Progenitor cell of endocrine pancreas (in vitro differentiated cells): ENCODE measurements around the gene TMEM179. TPM values are rescaled to one million over a fixed set of nuclear protein-coding genes. Genes with fewer than 3 reads are reported as not detected.

Experiments
- DNase-seq: peaks from one replicate; pipeline ENCODE4 v3.0.0; 2021; ENCODE audit warnings: low spot score; ENCODE audit not compliant: unreplicated experiment
- H3K27ac Mint-ChIP-seq: 2 replicates; pipeline ENCODE4 v1.8.0; 2021; ENCODE audit warnings: mild to moderate bottlenecking, moderate library complexity, mixed read lengths
- H3K27me3 Mint-ChIP-seq: 2 replicates; pipeline ENCODE4 v1.8.0; 2021; ENCODE audit warnings: mixed read lengths
- H3K36me3 Mint-ChIP-seq: 2 replicates; pipeline ENCODE4 v1.8.0; 2022; ENCODE audit warnings: mixed read lengths; ENCODE audit not compliant: insufficient read depth
- H3K4me1 Mint-ChIP-seq: 2 replicates; pipeline ENCODE4 v1.8.0; 2021; ENCODE audit warnings: low read depth, mixed read lengths
- H3K4me3 Mint-ChIP-seq: 2 replicates; pipeline ENCODE4 v1.8.0; 2021; ENCODE audit warnings: low read depth, mild to moderate bottlenecking, moderate library complexity, mixed read lengths
- H3K9me3 Mint-ChIP-seq: 2 replicates; pipeline ENCODE4 v1.8.0; 2021; ENCODE audit warnings: low read depth, mixed read lengths
- total RNA-seq: library from RNA; stranded (reverse); gene quantifications from 2 replicates; pipeline ENCODE4 v1.2.1, GENCODE V29; 2021
- TF ChIP-seq, protein P1 (sequence below): fragments of 200-600 bp; sonication (generic); IDR thresholded peaks from one replicate; pipeline ENCODE4 v1.5.0; 2021; ENCODE audit warnings: antibody characterized with exemption, mild to moderate bottlenecking; ENCODE audit not compliant: unreplicated experiment

Gene TMEM179
- total RNA-seq, 1 donor from 2014 or later, result 9.2 TPM

DNA sequence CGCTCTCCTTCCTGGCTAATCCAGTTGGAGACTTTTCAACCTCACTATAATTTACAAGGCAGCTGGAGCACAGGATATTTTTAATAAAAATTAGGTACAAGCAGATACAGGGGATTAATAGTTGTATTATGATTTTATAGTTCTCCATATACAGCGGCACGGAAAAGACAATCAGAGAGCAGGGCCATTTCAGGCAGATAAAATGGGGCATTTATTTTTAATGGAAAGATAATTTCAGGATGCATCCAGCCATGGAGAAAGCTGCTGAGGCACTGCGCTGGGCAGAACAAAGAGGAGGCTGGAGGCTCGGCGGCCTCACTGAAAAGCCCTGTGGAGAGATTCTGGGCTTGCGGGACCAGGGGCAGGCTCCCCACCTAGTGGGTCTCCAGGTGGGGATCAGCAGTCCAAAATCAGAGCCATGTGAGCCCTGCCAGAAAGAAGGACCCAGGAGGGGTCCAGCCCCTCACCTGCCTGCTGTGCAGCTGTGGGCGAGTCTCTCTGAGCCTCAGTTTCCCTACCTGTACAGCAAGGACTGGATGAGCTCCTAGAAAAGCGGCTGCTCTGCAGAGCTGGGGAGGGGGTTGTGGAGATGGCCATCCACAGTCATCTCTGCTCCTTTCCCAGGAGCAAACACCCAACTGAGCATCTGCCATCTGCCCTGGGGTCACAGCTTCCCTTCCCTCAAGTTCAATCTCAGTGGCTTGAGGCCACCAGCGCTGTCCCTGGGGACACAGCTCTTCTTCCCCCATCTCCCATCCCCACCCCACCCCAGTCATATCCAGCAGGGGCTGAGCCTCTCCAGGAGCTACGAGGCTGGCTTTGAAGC lies 48.9 kb downstream of the TMEM179 start:
- DNase-seq, result no peak

DNA sequence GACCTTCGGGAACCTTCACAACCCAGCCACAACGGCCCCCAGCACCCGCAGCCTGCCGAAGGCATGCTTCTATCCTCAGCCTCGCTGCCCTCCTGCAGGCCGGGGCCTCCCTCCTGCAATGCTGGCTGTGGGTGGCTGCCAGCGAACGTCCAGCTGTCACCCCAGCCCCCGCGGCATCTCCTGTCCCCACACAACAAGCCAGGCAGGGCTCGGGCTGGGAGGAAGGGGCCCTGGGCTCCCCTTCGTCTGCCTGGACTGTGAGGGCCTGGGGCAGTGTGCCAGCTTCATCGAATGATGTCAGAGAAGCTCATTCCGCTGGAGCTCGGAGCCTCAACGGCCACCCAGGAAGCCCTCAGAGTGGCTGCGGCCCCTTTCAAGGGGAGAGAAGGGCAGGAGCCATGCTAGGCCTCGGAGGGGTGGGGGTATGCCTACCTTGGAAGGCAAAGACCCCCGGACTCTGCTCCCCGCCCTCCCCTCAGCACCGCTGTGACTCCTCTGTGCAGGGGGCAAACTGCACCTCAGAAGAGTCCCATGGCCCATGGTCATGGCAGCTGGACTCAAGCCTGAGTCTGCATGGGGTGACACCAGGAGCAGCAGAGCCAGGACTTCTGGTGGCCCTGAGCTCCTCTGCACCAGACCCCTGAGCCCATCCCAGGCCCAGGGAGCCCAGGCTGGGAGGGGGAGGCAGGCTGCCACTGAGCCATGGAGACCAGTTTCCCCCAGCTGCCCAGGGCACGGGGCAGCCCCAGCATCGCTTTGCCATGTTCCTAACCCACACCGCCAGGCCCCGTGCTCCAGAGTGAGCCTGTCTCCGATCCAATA lies 49.8 kb downstream of the TMEM179 start:
- Mint-ChIP-seq H3K4me1 (no peaks in the 10 kb centered on the region), H3K36me3 (no peaks in the 10 kb centered on the region), H3K9me3 (no peaks in the 10 kb centered on the region), H3K27ac (no peak overlapping the region), H3K27me3 (peaks cover 23% of the 10 kb centered on the region), H3K4me3 (no peak overlapping the region)
- TF ChIP-seq, protein P1, sequence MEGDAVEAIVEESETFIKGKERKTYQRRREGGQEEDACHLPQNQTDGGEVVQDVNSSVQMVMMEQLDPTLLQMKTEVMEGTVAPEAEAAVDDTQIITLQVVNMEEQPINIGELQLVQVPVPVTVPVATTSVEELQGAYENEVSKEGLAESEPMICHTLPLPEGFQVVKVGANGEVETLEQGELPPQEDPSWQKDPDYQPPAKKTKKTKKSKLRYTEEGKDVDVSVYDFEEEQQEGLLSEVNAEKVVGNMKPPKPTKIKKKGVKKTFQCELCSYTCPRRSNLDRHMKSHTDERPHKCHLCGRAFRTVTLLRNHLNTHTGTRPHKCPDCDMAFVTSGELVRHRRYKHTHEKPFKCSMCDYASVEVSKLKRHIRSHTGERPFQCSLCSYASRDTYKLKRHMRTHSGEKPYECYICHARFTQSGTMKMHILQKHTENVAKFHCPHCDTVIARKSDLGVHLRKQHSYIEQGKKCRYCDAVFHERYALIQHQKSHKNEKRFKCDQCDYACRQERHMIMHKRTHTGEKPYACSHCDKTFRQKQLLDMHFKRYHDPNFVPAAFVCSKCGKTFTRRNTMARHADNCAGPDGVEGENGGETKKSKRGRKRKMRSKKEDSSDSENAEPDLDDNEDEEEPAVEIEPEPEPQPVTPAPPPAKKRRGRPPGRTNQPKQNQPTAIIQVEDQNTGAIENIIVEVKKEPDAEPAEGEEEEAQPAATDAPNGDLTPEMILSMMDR, result no peak
- no peak for DNase-seq

More for the DNA sequence above, 48.9 kb downstream of the TMEM179 start:
- Mint-ChIP-seq H3K36me3 (no peaks in the 10 kb centered on the region), H3K27me3 (peaks cover 23% of the 10 kb centered on the region), H3K27ac (no peak overlapping the region), H3K9me3 (no peaks in the 10 kb centered on the region), H3K4me1 (no peaks in the 10 kb centered on the region), H3K4me3 (no peak overlapping the region)
- TF ChIP-seq, protein P1, result no peak

DNA sequence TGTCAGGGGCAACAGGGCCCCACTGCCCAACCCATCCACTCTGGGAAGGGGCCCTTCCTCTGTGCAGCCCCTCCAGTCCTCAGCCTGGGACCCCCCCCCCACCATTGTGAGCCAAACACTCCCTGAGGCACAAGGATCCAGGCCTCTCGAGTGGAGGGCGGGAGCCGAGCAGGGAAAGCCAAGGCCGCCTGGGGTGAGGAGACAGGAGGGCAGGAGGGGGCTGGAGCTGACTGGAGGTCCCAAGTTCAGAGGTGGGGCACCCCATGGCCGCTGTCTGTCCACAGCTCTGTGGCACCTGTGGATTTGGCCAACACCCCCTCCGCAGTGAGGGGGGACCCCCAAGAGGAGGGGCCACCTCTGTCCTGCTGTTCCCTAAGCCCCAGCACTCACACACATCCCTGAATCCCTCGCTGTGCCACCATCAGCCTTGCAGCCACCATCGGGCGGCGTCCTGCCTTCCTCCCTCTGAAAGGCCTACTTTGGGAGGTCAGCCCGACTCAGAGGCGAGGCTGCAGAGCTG lies 50.4 kb downstream of the TMEM179 start:
- no peaks in the 10 kb centered on the region for H3K36me3 Mint-ChIP-seq
- no peak overlapping the region for H3K4me3 Mint-ChIP-seq
- no peaks in the 10 kb centered on the region for H3K4me1 Mint-ChIP-seq
- TF ChIP-seq, protein P1, result no peak
- H3K27me3 Mint-ChIP-seq, result peaks cover 23% of the 10 kb centered on the region
- H3K9me3 Mint-ChIP-seq, result no peaks in the 10 kb centered on the region
- no peak for DNase-seq
- H3K27ac Mint-ChIP-seq, result no peak overlapping the region

DNA sequence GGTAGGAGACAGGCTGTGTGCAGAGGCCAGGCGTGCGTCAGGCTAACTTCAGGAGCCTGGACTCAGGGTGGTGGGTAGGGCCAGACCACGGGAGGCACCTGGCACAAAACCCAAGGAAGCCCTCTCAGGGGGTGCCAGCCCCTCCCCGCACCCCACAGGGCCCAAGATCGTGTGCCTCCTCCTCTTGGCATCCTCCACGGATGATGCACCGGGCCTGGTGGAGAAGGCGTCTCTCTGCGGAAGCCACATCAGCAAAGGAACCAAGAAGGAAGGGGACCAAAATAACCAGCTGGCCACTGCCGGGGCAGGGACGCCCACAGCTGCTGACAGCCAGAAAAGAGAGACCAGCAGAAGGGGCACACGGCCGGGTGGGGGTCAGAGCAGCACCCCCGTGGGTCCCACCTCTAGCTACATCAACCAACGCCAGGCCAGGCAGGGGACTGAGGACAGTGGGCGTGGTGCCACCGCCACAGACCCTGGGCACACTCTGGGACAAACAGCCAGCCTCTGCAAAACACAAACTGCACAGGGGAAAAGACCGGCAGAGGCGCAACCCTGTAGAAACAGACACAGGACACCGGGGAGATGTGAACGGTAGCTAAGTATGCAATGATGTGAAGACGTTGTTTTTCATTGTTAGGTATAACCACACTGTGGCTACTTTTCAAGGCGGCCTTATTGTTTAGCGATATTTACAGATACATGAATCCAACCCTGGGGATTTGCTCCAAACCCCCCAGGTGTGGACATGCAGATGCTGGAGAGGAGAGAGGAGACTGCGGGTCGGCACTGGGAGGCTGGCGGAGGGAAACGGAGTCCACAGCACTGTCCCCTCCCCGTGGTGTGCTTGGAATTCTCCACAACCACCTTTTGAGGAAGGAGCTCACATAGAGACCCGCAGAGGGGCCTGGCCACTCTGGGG lies 51.1 kb downstream of the TMEM179 start:
- Mint-ChIP-seq H3K27ac (no peak overlapping the region), H3K9me3 (no peaks in the 10 kb centered on the region), H3K27me3 (peaks cover 23% of the 10 kb centered on the region), H3K4me3 (no peak overlapping the region), H3K4me1 (no peaks in the 10 kb centered on the region), H3K36me3 (no peaks in the 10 kb centered on the region)
- TF ChIP-seq, protein P1, result no peak
- DNase-seq, result no peak
